Measurements from ENCODE around the gene MYO1B.

MYO1B gene

GRCh38 chr2:191474464-191474863 lies 229.3 kb downstream of the MYO1B start:
- no peak for DNase-seq

All from activated CD4-positive, alpha-beta T cell treated with anti-CD3 and anti-CD28 coated beads, Interleukin-10, Interleukin-2, amounts not matched to agents 100 ng/mL and 50 ng/mL, durations not matched to agents 16 hours and 8 hours (primary cell).